COLO668 (cell line): ENCODE measurements around the gene SYNM.
"Not testable (repeated sequence)": the region's sequence is repeated elsewhere in the genome, so short reads cannot be mapped to it uniquely, and the experiment has no call there.

ENCODE experiments used
- DNase-seq: peaks from one replicate; lab custom pipeline; 2025; ENCODE audit not compliant: unreplicated experiment; lab: John Stamatoyannopoulos, UW

The SYNM gene

GRCh38 chr15:99104788-99105513, at the start of gene SYNM:
SYNM (plus strand) TSS chr15:99105080; CDS start chr15:99105200, 120 bp downstream.
- peak; percentile 89 for DNase-seq

GRCh38 chr15:99055555-99056134, 49.2 kb upstream of the SYNM start:
- no peak for DNase-seq

GRCh38 chr15:99057020-99057419, 47.9 kb upstream of the SYNM start:
- no peak for DNase-seq

- no peak for DNase-seq
Observed at GRCh38 chr15:99057697-99058420, 47.0 kb upstream of the SYNM start.

GRCh38 chr15:99058421-99058870, 46.4 kb upstream of the SYNM start:
- DNase-seq = no peak

GRCh38 chr15:99059010-99059981, 45.6 kb upstream of the SYNM start:
- DNase-seq = peak; percentile 67

- DNase-seq = not testable (repeated sequence)
Observed at GRCh38 chr15:99060186-99060585, 44.7 kb upstream of the SYNM start.

- no peak for DNase-seq
Observed at GRCh38 chr15:99062226-99062625, 42.7 kb upstream of the SYNM start.

- no peak for DNase-seq
Observed at GRCh38 chr15:99068186-99068585, 36.7 kb upstream of the SYNM start.

- DNase-seq = no peak
Observed at GRCh38 chr15:99070208-99070607, 34.7 kb upstream of the SYNM start.

- no peak for DNase-seq
Observed at GRCh38 chr15:99071091-99071680, 33.7 kb upstream of the SYNM start.

- no peak for DNase-seq
Observed at GRCh38 chr15:99073008-99073717, 31.7 kb upstream of the SYNM start.

GRCh38 chr15:99074446-99074845, 30.4 kb upstream of the SYNM start:
- DNase-seq = no peak

GRCh38 chr15:99075059-99075652, 29.7 kb upstream of the SYNM start:
- DNase-seq = not testable (repeated sequence)

- no peak for DNase-seq
Observed at GRCh38 chr15:99076109-99076508, 28.8 kb upstream of the SYNM start.

GRCh38 chr15:99076555-99077308, 28.1 kb upstream of the SYNM start:
- peak; percentile 48 for DNase-seq

- DNase-seq = no peak
Observed at GRCh38 chr15:99082798-99083197, 22.1 kb upstream of the SYNM start.

GRCh38 chr15:99084965-99085364, 19.9 kb upstream of the SYNM start:
- DNase-seq = no peak
